Stimulated activated CD8-positive, alpha-beta memory T cell treated with anti-CD3 and anti-CD28 coated beads, Interleukin-4, amount 100 ng/mL, for 4 hours (primary cell): ENCODE data around the gene KCNJ10.
"Not testable (repeated sequence)": the region's sequence is repeated elsewhere in the genome, so short reads cannot be mapped to it uniquely, and the experiment has no call there.

Experiments used
- DNase-seq, 2 donors: peaks; one replicate each; pipeline ENCODE4 v3.0.0-alpha.2; 2020; ENCODE audit warnings: low read depth in 2 of 2, low spot score in 1 of 2

The KCNJ10 gene

DNA sequence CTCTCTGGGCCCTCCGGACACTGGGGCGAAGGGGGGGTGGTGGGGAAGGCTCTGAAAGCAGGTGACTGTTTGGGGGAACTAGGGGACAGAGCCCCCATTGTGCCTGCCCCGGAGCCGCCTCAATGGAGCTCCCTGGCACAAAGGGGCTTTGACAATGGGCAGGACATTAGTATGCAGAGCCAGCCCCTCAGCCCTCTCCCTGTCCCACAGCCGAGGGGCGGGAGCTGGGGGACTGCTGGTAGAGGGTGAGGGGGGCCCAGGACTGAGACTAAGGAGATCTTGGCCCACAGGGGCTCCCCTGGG lies 7.8 kb downstream of the KCNJ10 start:
- no peak for DNase-seq

DNA sequence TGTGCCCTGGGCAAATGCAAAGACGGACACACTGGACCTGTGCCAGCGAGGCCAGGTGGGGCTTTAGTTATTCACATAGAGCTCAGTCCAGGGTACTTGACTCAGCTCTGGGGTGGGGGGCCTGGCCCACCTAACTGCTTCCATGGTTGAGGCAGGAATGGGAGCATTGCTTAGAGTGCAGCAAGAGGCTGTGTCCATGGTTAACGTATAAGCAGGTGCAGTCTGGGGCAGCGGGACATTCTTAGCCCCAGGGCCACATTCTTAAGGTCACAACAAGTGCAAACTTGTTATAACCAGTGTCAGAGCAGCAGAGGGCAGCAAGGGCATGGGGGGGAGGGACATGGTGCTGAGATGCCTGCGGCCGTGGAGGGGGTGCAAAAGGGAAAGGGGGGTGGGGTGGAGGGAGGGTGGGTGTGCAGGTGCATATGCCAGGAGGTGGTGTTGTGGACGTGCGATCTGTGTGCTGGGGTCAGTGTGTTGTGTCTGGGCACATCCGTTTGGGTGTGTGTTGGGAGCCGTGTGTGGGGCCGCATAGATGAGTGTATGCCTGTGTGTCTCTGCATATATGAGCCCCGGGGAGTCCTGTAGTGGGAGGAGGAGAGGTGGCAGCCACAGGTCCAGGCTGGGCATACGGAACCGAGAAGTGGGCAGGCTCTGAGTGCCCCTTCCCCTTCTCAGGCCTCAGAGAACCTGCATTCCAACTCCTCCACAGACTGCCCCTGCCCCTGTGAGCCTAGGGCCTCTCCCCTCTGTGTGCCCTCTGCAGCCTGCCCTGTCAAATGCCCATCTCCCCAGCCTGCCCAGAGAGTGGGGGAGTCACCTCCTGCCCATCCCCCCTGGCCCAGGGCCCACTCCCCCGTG lies 8.4 kb downstream of the KCNJ10 start:
- DNase-seq = no peak

DNA sequence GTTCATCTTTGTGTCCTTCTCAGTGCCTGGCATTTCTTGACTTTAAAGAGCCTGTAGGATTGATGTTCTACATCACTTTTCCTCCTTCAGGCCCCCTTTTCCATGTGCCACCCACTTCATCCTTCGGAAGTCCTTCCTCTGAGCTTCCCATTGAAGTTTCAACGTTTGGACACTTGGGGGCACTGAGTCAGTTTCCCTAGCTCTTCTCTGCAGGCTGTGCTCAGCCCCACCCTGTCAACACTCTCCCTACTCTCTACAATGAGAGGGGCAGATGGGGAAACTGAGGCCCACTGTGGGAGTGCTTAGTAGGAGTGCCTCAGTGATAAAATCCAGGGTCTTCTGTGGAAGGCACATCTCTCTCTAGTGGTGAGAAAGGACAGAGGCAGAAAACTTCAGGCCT lies 11.9 kb downstream of the KCNJ10 start:
- DNase-seq = no peak

DNA sequence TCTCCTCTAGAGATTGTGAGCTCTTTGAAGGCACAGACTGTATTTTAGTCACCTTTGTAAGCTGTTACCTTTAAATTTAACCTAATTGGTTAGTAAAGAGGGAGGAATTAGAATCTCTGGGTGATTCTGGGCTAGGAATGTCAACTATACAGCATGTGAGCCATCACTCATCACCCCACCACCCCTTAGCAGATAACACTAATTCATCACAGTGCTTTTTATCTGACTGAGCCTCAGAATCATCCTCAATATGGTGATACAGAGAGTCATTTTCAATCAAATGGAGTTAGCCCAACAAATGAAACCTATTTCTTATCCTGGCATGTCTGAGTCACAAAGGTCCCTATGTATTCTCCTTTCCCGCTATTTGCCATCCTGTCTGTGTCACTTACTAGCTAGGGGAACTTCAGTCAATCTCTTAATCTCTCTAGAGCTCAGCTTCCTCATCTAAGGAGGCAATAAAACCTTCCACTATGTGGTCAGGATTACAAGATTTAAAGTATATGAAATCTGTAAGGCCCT lies 13.3 kb downstream of the KCNJ10 start:
- no peak for DNase-seq

DNA sequence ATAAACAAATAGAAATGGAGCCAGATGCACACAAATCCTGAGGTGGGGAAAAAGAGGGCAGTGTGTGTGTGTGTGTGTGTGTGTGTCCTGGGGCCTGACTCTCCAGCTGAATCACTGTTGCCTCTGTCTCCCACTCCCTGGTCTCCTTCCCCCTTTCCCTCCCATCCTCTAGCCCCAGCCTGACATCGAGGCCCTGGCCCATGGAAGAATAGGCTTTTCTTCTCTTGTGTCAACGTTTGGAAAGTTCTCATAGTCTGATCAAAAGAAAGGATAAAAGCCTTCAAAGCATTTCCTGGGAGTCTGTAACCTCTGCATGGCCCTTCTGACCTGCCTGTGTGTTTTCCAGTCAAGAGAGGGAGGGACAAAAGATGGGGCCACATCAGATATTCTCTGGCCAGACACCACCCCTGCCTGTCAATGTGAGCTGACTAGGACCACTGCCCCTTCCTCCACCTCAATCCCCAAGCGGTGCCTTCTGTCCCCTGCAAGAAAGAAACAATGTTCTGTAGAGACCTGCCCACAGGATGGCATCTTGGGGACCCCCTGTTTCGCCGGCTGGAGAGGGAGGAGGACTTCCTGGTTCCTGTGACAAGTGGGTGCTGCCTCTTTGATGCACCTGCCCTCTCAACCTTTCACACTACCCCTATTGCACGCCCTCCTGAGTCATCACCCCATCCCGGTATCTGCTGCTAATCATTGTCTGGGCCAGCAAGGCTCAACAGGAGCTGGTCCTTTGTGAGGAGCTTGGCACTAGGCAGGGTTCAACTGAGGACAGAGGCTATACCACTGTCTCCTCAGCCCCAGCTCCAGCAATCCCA lies 16.2 kb downstream of the KCNJ10 start:
- DNase-seq = no peak

DNA sequence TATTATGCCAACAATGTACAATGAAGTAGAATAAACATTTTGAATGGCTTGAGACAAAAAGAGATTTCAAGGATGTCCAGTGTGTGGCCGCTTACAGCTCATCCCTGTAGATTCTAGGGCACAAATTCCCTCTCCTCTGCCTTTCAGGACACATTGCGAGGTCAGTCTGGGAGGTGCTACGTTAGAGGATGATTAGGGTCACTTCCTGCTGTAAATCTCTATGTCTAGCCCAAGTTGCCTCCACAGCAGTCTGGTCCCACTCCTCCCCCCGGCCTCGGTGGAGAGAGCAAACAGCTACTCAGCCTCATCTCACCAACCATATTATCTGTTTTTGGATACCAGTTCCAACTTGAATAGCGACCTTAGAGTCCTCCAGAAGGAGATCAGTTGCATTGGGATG lies 17.0 kb downstream of the KCNJ10 start:
- DNase-seq = no peak

DNA sequence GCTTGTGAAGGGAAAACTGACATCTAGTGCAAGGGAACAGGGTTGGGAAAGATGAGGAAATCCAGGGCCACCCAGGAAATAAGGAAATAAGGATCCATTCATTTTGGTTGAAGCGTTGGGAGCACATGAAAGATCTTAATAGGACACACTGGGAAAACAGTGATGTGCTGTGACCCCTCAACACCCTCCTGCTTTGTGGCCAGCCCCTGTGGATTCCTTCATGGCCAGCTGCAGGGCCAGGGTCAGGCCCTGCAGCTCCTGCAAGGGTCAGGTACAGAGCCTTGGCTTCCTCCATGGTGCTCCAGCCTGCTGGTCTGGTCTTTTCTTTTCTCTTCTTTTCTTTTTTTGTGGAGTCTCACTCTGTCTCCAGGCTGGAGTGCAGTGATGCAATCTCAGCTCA lies 19.3 kb downstream of the KCNJ10 start:
- DNase-seq = no peak

DNA sequence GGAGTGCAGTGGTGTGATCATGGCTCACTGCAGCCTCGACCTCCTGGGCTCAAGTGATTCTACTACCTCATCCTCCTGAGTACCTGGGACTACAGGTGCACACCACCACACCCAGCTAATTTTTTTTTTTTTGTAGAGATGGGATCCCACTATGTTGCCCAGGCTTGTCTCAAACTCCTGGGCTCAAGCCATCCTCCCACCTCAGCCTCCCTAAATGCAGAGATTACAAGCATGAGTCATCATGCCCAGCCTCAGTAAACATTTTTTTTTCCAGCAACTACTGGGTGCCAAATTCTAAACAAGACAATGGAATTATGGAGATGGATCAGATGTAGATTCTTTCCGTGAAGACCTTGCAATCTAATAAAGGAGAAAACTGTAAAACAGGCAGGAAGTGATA lies 19.8 kb downstream of the KCNJ10 start:
- DNase-seq = not testable (repeated sequence)

DNA sequence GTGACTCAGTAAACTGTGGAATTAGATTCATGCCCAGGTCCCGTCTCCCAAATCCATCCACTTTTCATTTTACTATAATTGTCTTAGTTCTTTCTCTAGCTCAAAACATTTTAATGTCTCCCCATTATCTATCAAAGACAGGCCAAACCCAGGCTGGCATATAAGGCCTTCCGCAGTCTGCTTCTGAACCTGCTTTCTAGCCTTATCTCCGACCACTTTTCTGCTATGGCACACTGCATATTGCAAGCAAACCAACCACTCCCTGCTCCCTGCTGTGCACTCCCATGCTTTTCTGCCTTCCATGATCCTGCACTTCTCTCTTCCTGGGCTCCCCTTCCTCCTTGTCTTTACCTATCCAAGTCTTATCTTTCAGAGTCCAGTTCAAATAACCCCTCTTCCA lies 20.9 kb downstream of the KCNJ10 start:
- DNase-seq = no peak

DNA sequence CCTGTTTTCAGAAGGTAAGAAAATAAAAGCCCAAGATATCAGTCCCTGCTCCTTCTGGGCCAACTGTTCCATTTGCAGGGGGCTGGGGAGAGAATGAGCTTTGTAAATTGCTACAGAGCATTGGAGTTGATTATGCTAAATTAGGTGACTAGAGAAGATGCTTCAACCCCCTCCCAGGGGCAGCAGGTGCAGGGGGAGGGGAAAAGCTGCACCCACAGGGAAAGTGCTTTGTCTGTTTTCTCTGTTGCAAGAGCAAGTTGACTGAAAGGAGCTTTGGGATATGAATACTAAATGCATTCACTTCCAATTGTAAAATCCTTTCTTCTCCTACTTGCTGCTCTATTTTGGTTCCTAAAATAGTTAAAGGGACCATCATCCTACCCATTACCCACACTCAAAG lies 21.6 kb downstream of the KCNJ10 start:
- DNase-seq = no peak

DNA sequence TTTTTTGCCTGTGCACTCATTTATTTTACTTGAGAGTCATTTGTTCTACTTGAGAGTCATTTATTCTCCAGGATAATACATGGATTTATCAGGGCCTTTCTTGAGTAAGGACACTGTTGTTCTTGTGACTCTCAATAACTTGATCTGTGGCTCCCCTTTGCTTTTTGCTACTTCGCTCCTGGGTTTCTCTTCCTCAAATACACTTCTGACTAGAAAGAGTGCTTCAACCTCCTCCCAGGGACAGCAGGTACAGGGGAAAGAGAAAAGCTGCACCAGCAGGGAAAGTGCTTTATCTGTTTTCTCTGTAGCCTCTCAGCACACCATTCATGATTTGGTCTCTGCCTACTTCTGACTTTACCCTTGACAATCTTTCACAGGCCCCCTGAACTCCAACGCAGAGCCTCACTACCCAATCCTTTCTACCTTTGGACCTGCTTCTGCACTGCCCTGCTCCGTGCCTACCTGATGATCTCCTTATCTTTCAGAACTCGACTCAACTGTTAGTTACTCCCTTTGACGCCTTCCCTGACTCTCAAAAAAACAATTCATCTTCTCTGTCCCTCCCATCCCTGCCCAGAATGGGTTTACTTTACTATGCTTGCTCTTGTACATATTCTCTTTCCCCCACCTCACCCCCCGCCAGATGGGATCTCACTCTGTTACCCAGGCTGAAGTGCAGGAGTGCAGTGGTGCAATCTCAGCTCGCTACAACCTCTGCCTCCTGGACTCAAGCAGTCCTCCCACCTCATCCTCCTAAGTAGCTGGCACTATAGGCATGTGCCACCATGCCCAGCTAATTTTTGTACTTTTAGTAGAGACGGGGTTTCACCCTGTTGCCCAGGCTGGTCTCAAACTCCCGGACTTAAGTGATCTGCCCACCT lies 22.6 kb downstream of the KCNJ10 start:
- DNase-seq = no peak

DNA sequence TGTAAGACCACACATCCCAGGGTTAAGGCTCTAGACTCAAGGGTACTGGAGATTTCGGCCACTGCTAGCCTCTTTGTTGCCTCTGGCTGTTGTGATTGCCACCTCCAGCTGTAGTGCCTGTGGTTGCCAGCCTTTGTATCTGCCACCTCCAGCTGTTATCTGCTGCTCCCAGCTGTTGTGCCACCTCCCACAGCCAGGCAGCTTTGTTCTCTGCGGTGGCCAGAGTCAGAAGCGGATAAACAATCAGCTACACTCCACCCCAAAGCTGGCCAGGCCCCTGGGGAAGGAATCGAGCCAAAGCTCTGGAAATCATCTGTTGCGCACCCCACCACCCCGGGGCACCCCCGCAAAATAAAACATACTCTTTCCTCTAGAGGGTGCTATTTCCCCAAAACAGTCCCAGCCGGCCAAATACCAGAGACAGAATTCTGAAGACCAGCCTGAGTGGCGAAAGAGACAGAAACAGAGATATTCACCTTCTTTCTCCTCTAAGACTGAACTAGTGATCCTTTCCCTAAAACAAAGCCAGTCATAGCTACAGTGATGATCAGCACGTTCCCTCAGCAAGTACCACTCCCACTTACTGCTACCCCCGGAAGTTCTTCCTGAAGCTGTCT lies 23.4 kb downstream of the KCNJ10 start:
- no peak for DNase-seq

DNA sequence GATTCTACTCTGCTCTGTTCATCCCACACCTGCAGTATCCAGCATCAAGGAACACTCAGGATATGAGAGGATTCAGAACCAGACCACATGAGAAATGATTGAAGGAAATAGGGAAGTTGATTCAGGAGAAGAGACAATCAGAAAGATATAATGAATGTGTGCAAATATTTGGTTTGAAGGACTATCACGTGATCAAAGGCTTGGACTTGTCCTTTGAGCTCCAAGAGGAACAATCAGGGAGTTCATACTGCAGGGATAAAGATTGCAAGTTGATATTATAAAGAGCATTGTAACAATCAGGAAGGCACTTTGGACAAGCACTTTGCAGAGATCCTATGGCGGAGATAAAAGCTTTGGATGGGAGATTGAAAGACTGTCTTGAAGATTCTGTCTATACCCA lies 24.3 kb downstream of the KCNJ10 start:
- DNase-seq = no peak

DNA sequence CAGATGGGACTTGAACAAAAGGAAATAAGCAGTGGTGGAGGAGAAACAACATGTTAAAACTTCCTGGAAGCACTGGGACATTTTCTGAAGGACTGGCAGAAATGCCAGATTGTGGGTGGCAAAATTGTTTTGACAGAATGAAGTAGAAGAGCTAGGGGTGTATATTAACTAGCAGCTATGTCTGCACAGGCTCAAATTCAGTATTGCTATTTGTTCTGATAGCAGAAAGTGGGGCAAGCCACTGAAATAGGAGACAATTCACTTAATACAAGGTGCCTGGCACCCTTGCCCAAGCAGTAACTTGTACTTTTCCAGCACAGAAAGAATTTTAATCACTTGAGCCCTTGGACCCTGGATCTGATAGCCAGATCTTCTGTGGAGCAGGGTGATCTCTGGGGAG lies 26.4 kb downstream of the KCNJ10 start:
- no peak for DNase-seq

DNA sequence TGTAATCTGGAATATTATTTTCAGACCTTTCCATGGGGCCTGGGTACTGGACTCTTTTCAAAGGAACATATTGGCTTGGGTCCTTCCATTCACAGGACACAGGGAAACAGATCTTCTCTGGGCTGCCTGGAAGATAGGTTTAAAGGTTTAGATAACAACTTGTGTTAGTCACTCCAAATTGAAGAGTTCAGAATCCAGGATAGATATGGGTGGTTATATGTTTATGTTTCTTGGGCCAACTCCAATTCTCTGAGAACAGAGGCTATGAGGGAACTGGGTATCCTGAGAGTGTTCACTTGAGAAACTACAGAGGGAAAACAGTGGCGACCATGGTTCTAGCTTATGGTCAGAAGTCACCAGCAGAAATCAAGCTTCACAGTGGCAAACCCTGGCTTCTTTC lies 29.5 kb downstream of the KCNJ10 start:
- no peak for DNase-seq

DNA sequence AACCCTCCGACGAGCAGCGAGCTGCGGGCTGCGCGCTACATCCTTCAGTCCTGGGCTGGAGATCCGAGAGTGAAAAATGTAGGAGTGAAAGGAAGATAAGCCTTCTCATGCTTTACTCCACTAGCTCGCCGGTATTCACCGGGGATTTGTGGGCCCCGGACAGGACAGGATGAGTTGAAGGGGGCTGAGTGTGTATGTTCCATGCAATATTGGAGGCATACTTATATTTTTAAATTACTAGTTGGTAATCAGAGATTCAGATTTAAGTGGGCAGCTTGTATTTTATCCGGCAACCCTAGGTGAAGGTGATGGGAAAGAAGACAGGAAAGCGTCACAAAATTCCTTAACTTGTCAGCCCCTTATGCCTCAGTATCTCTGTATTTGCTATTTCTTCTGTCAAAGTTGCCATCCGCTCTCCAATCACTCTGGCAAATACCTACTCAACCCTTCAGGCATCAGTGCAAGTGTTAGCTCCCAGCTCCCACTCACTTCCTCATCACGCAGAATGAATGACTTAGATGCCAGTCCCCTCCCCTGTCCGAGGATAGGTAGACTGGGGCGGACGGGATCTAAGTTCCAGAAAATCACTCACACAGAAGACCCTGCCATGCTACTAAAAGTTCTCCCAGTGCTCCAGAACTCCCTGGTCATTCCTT lies 37.7 kb downstream of the KCNJ10 start:
- DNase-seq = no peak

DNA sequence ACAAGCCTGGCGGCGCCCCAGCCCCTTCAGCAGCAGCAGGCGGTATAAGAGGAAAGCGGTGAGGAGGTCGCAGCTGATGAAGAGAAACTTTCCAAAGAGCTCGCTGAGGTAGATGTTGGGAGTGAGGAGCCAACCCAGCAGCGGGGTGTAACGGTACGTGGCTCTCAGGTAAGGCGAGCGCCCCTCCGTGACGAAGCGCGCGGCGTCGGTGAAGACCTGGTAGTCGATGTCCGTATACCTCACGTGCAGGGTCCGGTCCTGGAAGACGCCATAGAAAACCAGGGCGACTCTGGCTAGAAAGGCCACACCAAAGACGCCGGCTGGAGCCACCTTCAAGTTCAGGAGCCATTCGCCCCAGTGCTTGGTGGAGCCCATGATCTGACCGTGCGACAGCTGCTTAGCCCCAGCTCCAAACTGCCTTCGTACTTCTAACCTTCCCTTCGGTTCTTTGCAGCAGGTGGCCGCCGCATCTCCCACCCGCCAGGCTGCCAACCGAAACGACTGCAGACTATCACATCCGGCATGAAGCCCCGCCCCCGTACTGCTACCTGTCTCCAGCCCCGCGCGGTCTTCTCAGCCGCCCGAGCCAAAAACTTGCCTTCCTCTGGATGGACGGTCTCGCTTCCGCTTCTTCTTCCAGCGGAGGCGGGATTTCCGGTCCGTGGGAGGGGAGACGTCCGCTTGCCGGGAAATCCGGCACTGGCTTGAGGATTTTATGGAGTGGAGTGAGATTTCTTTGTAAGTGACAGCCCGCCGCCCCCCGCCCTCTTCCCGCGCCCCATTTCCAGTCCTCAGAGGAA lies 38.4 kb downstream of the KCNJ10 start, which contains the start of gene PIGM:
PIGM (minus strand) TSS at position 626 of the 800 bp plus-strand sequence; CDS start at position 375, 251 bp downstream.
- DNase-seq = peak; percentile 85 to 89

DNA sequence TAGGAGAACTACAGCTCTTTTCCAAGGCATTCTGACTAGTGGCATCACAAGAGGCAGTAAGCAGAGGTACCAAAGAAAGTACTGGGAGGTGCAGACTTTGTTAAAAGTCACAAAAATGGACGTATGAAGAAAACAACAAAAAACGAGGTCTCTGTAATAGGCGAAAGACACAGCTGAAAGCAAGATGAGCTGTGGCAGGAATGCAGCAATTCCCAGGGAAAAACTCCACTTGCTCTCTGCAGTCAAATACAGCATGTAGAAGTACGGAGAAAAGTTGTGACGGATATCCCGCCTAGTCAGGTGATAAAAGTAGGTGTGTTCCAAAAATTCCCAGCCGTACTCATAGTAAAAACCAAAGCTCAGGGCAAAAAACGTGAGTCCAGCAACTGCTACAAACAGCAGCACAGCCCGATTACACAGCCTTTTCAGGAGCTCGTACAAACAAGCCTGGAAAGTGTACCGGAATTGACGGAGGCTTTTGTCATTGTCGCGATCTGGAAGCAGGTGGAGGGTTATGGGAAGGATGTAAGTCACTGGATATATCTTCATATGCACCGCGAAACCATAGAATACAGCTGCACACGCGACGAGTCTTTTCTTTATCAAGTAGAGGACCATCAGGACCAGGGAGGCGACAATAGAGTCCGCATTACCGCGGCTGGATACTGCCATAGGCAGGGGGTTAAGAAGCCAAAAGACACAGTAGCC lies 39.1 kb downstream of the KCNJ10 start:
- no peak for DNase-seq

DNA sequence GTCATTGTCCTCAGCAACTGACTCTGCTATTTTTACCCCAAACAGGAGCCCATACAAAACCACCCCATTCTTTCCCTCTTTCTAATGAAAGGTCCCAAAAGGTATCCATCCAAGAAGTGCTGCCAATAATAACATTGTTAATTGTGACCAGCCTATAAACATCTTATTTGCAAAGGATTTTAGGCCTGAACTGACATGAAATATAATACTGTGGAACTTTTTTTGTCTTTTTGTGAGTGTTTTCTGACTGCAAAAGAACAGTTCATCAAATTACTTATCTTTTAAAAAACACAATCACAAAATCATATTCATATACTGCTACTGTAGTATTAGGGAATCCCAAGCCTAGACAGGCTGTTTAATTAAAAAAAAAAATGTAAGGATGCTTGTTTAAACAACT lies 41.5 kb downstream of the KCNJ10 start:
- no peak for DNase-seq
